Measurements from ENCODE around the gene HGS.

HGS gene

DNA sequence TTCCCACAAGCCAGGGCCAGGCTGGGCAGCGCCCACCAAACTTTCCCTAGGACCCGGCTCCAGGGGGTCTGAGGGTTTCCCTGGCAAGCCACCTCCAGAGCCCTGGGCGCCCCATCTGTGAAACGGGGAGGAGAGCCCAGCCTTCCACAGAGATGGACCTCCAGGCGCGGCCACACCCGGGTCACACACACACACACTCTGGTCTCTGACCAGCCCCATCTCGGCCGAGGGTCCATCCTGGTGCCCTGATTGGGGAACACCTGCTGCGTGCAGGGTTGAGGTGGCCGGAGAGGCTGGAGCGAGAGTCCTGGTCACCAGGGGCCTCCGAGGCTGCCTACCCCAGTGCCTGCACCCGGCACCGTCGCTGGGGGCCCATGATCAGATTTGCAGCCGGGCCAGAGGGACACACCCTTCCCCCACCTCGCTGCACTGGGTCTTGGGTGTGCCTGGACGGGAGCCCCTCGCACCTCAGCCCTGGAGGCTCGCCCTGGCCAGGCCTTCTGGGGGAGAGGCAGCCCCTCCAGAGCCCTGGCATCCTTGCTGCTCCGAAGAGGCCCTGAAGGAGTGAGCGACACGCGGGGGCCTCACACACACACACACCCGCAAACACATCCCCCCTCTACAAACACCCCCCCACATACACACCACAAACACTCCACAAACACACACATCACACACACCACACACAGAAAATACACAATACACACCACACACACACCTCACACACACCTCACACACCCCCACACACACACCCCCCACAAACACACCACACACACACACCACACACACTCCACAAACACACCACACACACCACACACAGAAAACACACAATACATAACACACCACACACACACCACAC lies 58.0 kb downstream of the HGS start:
- DNase-seq (ENCODE audit: low read depth): no peak

All from T follicular helper cell (primary cell).